SU-DHL-6 (cell line): Measurements from ENCODE around the gene UNK.
"Not testable (repeated sequence)": the region's sequence is repeated elsewhere in the genome, so short reads cannot be mapped to it uniquely, and the experiment has no call there.

Source experiments
- H2AFZ ChIP-seq: fragments of 200-600 bp; sonication (generic); 2 replicates; pipeline ENCODE4 v1.6.1; 2014; ENCODE audit warnings: low read depth, mild to moderate bottlenecking, moderate library complexity, mixed read lengths, antibody characterized with exemption, low read length; ENCODE audit not compliant: severe bottlenecking
- H3F3A ChIP-seq: fragments of 200-600 bp; shearing (Covaris generic); 2 replicates; pipeline ENCODE4 v1.6.0; 2016; ENCODE audit warnings: antibody characterized with exemption, mild to moderate bottlenecking; ENCODE audit not compliant: insufficient read depth
- H3K27ac ChIP-seq: fragments of 200-600 bp; sonication (generic); 2 replicates; pipeline ENCODE4 v1.5.1; 2016; ENCODE audit warnings: low read depth, mild to moderate bottlenecking, low read length, moderate library complexity, mixed read lengths
- H3K27me3 ChIP-seq: fragments of 200-600 bp; sonication (generic), shearing (Covaris generic); 2 replicates; pipeline ENCODE4 v1.6.0; 2014; ENCODE audit warnings: mild to moderate bottlenecking, low read length
- H3K36me3 ChIP-seq: fragments of 200-600 bp; sonication (generic); 2 replicates; pipeline ENCODE4 v1.6.1; 2014; ENCODE audit warnings: mild to moderate bottlenecking, low read length, mixed read lengths
- H3K4me2 ChIP-seq: fragments of 300-600, 200-600 bp; shearing (Covaris generic), sonication (generic); 2 replicates; pipeline ENCODE4 v1.6.0; 2014; ENCODE audit warnings: low read length, low read depth, mild to moderate bottlenecking; ENCODE audit not compliant: poor library complexity, severe bottlenecking
- H3K4me3 ChIP-seq: fragments of 200-600 bp; sonication (generic); 2 replicates; pipeline ENCODE4 v1.5.1; 2014; ENCODE audit warnings: antibody characterized with exemption, low read length, mild to moderate bottlenecking, mixed read lengths; ENCODE audit not compliant: insufficient read depth, poor library complexity, severe bottlenecking
- H3K79me2 ChIP-seq: fragments of 200-600 bp; sonication (generic); 2 replicates; pipeline ENCODE4 v1.6.1; 2014; ENCODE audit warnings: mild to moderate bottlenecking, low read length, moderate library complexity; ENCODE audit not compliant: insufficient read depth
- H3K9ac ChIP-seq: fragments of 200-600 bp; sonication (generic); 2 replicates; pipeline ENCODE4 v1.7.0; 2014; ENCODE audit warnings: mild to moderate bottlenecking, low read length
- H3K9me2 ChIP-seq: fragments of 200-600 bp; sonication (generic); replicated peaks from 2 replicates; pipeline ENCODE4 v1.6.1; 2014; ENCODE audit warnings: low read length; ENCODE audit not compliant: insufficient read depth
- H3K9me3 ChIP-seq: fragments of 200-600 bp; sonication (generic); 2 replicates; pipeline ENCODE4 v1.6.1; 2014; ENCODE audit warnings: low read length, mixed read lengths; ENCODE audit not compliant: insufficient read depth
- H4K20me1 ChIP-seq: fragments of 200-600 bp; sonication (generic); 2 replicates; pipeline ENCODE4 v1.6.1; 2014; ENCODE audit warnings: low read depth, mild to moderate bottlenecking, antibody characterized with exemption, low read length, moderate library complexity, mixed read lengths
- EZH2phosphoT487 ChIP-seq: fragments of 200-600 bp; sonication (generic), shearing (Covaris generic); conservative IDR thresholded peaks from 2 replicates; pipeline ENCODE4 v1.6.1; 2018; ENCODE audit warnings: mild to moderate bottlenecking, antibody characterized with exemption, low read length, moderate library complexity, mixed read lengths
- TF ChIP-seq, protein P1 (sequence below): fragments of 200-600 bp; sonication (generic); IDR thresholded peaks from one replicate; pipeline ENCODE4 v1.5.1; 2017; ENCODE audit warnings: antibody characterized with exemption, mild to moderate bottlenecking, low read length, moderate library complexity; ENCODE audit not compliant: insufficient read depth, poor library complexity, severe bottlenecking

The UNK gene

GRCh38 chr17:75856062-75856756 is 71.6 kb downstream of the UNK start:
- Histone ChIP-seq H2AFZ (peak overlapping the region; percentile 57), H3K36me3 (no peaks in the 10 kb centered on the region), H3K4me2 (peak overlapping the region; percentile 96), H3K9ac (peak overlapping the region; percentile 83), H3K79me2 (peaks cover 11% of the 10 kb centered on the region; the same call in 1 of the 2 replicates), H3K27me3 (no peaks in the 10 kb centered on the region), H3K4me3 (peak overlapping the region; percentile 72), H3K27ac (peak overlapping the region; percentile 69), H3K9me2 (no peaks in the 10 kb centered on the region), H4K20me1 (no peaks in the 10 kb centered on the region), H3K9me3 (no peaks in the 10 kb centered on the region), H3F3A (peaks cover 23% of the 10 kb centered on the region)
- TF ChIP-seq, protein P1, sequence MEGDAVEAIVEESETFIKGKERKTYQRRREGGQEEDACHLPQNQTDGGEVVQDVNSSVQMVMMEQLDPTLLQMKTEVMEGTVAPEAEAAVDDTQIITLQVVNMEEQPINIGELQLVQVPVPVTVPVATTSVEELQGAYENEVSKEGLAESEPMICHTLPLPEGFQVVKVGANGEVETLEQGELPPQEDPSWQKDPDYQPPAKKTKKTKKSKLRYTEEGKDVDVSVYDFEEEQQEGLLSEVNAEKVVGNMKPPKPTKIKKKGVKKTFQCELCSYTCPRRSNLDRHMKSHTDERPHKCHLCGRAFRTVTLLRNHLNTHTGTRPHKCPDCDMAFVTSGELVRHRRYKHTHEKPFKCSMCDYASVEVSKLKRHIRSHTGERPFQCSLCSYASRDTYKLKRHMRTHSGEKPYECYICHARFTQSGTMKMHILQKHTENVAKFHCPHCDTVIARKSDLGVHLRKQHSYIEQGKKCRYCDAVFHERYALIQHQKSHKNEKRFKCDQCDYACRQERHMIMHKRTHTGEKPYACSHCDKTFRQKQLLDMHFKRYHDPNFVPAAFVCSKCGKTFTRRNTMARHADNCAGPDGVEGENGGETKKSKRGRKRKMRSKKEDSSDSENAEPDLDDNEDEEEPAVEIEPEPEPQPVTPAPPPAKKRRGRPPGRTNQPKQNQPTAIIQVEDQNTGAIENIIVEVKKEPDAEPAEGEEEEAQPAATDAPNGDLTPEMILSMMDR: peak; percentile 4
- TF ChIP-seq EZH2phosphoT487: no peak

GRCh38 chr17:75859358-75859757 is 74.8 kb downstream of the UNK start:
- not testable (repeated sequence) for H3K4me2 ChIP-seq, H4K20me1 ChIP-seq, H3K9ac ChIP-seq, H3K36me3 ChIP-seq, H3K9me3 ChIP-seq, H2AFZ ChIP-seq, H3K27me3 ChIP-seq, H3K4me3 ChIP-seq, H3K9me2 ChIP-seq, H3K79me2 ChIP-seq
- Histone ChIP-seq H3F3A (peaks cover 23% of the 10 kb centered on the region), H3K27ac (peak overlapping the region; percentile 91; the same call in 1 of the 2 replicates)

GRCh38 chr17:75861927-75862317 is 77.3 kb downstream of the UNK start:
- Histone ChIP-seq H3K27me3 (no peaks in the 10 kb centered on the region), H3K9me3 (no peaks in the 10 kb centered on the region), H3K36me3 (no peaks in the 10 kb centered on the region), H4K20me1 (no peaks in the 10 kb centered on the region), H2AFZ (no peak overlapping the region), H3K9me2 (no peaks in the 10 kb centered on the region), H3K9ac (no peak overlapping the region), H3K79me2 (no peaks in the 10 kb centered on the region), H3K4me2 (no peak overlapping the region), H3K4me3 (no peak overlapping the region), H3K27ac (no peak overlapping the region), H3F3A (peaks cover 18% of the 10 kb centered on the region)
- TF ChIP-seq, protein P1: no peak
- TF ChIP-seq EZH2phosphoT487: no peak

DNA sequence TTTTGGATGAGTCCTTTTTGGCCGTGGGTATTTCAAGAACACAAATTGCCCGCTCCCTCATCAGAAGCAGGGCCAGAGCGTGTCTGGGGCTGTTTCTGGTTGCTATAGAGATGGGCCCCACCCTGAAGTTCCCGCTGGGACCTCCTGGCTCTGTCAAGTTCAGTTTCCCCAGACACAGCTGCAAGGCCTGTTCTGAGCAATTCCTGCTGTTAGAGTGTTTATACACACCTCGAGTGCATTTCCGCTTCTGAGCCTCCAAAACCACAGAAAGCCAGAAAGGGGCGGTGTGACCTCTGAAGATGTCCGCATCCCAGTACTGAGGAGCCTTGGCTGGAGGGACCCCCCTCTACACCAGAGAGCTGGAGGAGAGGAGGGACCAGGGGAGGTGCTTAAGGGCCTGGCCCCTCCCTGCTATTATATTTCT is 79.9 kb downstream of the UNK start:
- Histone ChIP-seq H3K9me2 (no peaks in the 10 kb centered on the region), H3K9ac (no peak overlapping the region), H3K9me3 (no peaks in the 10 kb centered on the region), H3K27ac (no peak overlapping the region), H3K79me2 (no peaks in the 10 kb centered on the region), H3F3A (peaks cover 5% of the 10 kb centered on the region; the same call in 1 of the 2 replicates), H2AFZ (no peak overlapping the region), H4K20me1 (no peaks in the 10 kb centered on the region), H3K27me3 (no peaks in the 10 kb centered on the region), H3K36me3 (no peaks in the 10 kb centered on the region), H3K4me2 (no peak overlapping the region), H3K4me3 (no peak overlapping the region)
- TF ChIP-seq, protein P1: no peak
- TF ChIP-seq EZH2phosphoT487: no peak

DNA sequence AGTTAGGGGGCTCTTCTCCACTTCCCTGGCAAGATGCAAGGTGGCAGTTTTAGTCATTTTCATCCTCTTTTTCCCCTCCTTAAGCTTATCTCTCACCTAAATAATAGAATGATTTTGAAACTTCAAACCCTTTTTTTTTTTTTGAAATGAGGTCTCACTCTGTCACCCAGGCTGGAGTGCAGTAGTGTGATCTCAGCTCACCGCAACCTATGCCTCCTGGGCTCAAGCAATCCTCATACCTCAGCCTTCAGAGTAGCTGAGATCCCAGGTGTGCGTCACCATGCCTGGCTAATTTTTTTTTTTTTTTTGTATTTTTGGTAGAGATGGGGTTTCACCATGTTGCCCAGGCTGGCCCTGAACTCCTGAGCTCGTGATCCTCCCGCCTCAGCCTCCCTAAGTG is 80.3 kb downstream of the UNK start:
- H3K27me3 ChIP-seq, H3K9me2 ChIP-seq, H3K9me3 ChIP-seq, H3K4me3 ChIP-seq, H3K79me2 ChIP-seq, H3K4me2 ChIP-seq, H2AFZ ChIP-seq, H3K27ac ChIP-seq, H4K20me1 ChIP-seq, H3K36me3 ChIP-seq, H3F3A ChIP-seq, H3K9ac ChIP-seq: not testable (repeated sequence)
